Measurements from ENCODE around the gene INPP5K.
"Not testable (repeated sequence)": the region's sequence is repeated elsewhere in the genome, so short reads cannot be mapped to it uniquely, and the experiment has no call there.

INPP5K gene

GRCh38 chr17:1461198-1461944 lies 55.0 kb downstream of the INPP5K start:
- no peak for DNase-seq

DNA sequence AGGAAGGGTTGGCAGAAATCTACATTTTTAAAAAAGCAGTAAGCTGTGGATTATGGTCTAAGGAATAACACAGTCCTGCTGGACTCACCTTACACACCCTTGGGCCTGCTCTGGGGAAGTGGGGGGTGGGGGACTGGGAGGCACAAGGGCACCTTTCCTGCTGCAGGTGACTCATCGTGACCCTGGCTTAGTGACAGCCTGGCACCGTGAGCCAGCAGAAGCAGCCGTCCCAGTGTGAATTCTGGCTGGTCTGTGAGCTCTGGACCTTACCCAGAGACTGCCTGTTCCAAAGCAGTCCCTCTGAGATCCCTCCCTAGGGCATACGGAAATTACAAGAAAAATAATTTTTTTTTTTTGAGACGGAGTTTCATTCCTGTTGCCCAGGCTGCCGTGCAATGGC lies 56.2 kb downstream of the INPP5K start:
- no peak for DNase-seq

DNA sequence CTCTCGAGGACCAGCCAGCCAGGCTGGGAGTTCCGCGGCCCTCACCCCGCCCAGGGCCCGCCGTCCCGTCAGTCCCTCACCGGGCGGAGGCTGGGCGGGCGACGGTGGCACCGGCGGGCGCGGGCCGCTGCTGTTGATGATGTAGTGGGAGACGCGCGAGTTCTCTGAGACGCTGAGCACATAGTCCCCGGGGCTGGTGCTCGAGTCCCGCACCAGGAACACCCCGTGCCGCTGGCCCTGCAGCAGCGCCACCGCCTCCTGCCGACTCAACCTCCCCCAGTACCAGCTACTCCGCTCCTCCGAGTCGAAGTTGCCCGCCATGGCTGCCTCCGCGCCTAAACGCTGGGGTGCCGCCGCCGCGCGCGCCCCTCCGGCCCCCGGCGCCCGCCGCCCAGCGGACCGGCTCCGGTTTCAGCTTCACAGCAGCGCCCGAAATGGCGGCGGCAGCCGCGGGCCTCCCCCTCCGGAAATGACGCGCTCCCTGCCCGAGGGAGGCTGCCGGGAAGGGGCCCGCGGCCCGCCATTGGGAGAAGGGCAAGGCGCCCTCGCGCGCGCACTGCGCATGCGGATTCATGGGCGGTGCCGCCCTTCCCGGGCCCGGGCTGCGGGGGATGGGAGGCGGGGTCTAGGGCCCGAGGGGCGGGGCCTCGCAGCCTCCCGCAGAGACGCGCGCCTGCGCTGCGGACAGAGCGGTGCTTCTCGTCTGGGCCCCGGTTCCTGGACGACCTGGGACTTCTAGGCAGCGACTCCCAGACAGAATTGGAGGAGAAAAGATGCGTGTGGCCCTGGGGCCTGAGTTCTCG lies 60.4 kb downstream of the INPP5K start, which contains the start of gene CRK:
Gene CRK (minus strand): TSS at position 436 of the 803 bp plus-strand sequence. CDS start 115 bp downstream, at position 321.
- peak; percentile 99 for DNase-seq

DNA sequence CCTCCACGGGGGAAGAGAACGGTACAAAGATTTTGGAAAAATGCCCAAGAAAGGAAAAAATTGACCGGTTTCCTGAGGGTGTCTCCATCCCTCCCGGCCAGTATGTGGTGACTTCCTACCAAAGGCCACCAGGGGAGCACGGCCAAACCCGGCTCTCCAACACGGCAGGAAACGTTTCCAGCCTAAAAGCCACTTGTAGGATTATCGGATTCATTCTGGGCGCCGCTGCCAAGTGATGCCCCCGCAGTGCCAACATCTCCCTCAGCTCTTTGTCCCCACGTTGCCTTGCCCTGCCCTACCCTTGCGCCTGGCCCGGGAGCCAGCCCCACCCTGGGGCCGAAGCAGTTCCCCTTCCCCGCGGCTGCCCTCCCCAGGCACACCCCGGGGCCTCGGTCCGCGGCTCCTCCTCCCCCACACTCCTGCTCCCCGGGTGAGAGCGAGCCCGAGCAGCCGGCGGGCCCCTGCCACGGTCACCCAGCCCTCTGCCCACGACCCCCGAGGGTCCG lies 61.1 kb downstream of the INPP5K start:
- peak; percentile 16 for DNase-seq

DNA sequence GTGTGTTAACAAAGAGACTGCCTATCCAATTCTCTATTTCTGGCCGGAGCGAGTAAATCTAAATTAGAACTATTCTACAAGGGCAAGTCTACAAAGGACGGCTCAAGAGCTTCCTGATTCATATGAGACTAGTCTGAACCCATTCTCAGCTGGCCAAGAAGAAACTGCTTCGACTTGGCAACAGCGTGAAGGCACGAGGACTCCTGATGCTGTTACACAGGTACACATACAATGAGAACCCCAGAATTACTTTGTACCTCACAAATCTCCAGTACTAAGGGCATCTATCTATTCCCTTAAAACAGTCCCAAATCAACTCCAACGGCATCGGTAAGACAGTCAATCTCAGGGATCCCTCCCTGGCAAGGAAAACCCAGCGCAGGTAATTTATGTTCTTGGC lies 61.9 kb downstream of the INPP5K start:
- DNase-seq: no peak

- DNase-seq: not testable (repeated sequence)
Observed at GRCh38 chr17:1453694-1454093, 62.7 kb downstream of the INPP5K start.

GRCh38 chr17:1452836-1453235 lies 63.6 kb downstream of the INPP5K start:
- DNase-seq: no peak

DNA sequence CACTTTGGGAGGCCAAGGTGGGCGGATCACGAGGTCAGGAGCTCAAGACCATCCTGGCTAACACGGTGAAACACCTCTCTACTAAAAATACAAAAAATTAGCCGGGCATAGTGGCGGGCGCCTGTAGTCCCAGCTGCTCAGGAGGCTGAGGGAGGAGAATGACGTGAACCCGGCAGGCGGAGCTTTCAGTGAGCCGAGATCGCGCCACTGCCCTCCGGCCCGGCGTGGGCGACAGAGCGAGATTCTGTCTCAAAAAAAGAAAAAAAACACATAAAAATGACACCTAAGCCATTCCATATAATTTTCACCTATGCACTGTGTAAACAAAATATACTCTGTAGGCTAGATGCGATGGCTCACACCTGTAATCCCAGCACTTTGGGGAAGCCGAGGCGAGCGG lies 66.2 kb downstream of the INPP5K start:
- not testable (repeated sequence) for DNase-seq

GRCh38 chr17:1449412-1449967 lies 66.9 kb downstream of the INPP5K start:
- no peak for DNase-seq

DNA sequence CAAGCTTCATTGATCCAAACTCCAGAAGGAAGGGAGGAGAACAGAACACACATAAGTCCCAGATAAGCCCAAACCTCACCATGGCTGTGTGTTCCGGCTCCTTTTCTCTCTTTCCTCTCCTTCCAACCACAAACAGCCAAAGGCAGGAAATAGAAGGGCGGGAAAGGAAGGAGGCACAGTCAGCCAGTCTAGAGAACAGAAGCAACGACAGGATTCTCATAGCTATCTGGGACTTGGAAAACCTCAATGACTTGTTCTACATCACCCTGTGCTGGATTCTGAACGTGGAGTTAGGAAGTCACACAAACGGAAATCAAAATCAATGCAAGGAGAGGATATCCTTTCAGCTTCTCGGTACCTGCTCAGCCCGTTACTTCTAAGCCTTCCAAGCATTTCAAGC lies 69.4 kb downstream of the INPP5K start:
- no peak for DNase-seq

- no peak for DNase-seq
Observed at GRCh38 chr17:1446201-1446600, 70.2 kb downstream of the INPP5K start.

GRCh38 chr17:1445695-1446094 lies 70.7 kb downstream of the INPP5K start:
- DNase-seq: not testable (repeated sequence)

Data from activated CD4-positive, alpha-beta T cell treated with anti-CD3 and anti-CD28 coated beads for 1 hour (primary cell).